GM18526 (cell line): ENCODE results near the gene TIMM13.

ENCODE experiments used
- POLR2A ChIP-seq: IDR thresholded peaks from 3 replicates; pipeline ENCODE4 v1.6.1; 2011; ENCODE audit not compliant: insufficient read length; ENCODE audit errors: extremely low read depth

The TIMM13 gene

GRCh38 chr19:2381148-2381820 lies 46.1 kb downstream of the TIMM13 start:
- no peak for TF ChIP-seq POLR2A

- TF ChIP-seq POLR2A = no peak
Measured at GRCh38 chr19:2380567-2380966, 46.8 kb downstream of the TIMM13 start.

- no peak for TF ChIP-seq POLR2A
Measured at GRCh38 chr19:2376784-2377519, 50.4 kb downstream of the TIMM13 start.
